Pancreas (tissue), 10 donors: ENCODE data around the gene C1QL1. TPM values are rescaled to one million over a fixed set of nuclear protein-coding genes. Genes with fewer than 3 reads are reported as not detected.

Experiments
- ATAC-seq, 4 donors: fragments of 200-7000 bp; cut with Tn5 transposase; one replicate each; pipeline versions ENCODE4 v1.8.0 to v1.9.1; 2020; ENCODE audit warnings: mild to moderate bottlenecking in 4 of 4, moderate library complexity in 4 of 4
- DNase-seq, 6 donors: peaks; one replicate each; pipeline ENCODE4 v3.0.0-alpha.2; 2020
- FAIRE-seq: peaks from 2 replicates; lab custom pipeline; 2012; peaks lifted over from hg19 to GRCh38; lab: Jason Lieb, UNC
- H3K27ac ChIP-seq, 4 donors: fragments of 200-600 bp; sonication (generic); 1 replicate in 3 of 4; 2 replicates in 1 of 4; pipeline versions ENCODE4 v1.5.0 to v1.8.0; 2020
- H3K27me3 ChIP-seq, 4 donors: fragments of 200-600 bp; one replicate each; pipeline ENCODE4 v1.8.0; 2021
- H3K36me3 ChIP-seq, 3 donors: fragments of 200-600 bp; sonication (generic) in 1 of 3; one replicate each; pipeline versions ENCODE4 v1.5.0 to v1.8.0; 2020 to 2021
- H3K4me1 ChIP-seq, 3 donors: fragments of 200-600 bp; one replicate each; pipeline ENCODE4 v1.8.0; 2021
- H3K4me3 ChIP-seq, 4 donors: fragments of 200-600 bp; sonication (generic) in 2 of 4; one replicate each; pipeline versions ENCODE4 v1.5.0 to v1.8.0; 2020 to 2021
- H3K9me3 ChIP-seq, 4 donors: fragments of 200-600 bp; one replicate each; pipeline ENCODE4 v1.8.0; 2021
- CTCF ChIP-seq, 4 donors: fragments of 200-600 bp; sonication (generic) in 3 of 4; IDR thresholded peaks; one replicate each; pipeline versions ENCODE4 v1.5.0 to v1.8.0; 2021; ENCODE audit warnings: antibody characterized with exemption in 4 of 4
- WGBS, 2 donors: extraction: QIAGEN DNeasy Blood & Tissue Kit; methylation state at CpG; one replicate each; pipeline ENCODE4 v1.1.7; 2013; 5-methylcytosine and 5-hydroxymethylcytosine counted together
- intact Hi-C, 3 donors: fragments of 100-400 bp; cut with DNase I; formaldehyde crosslinking; loops; one replicate each; pipeline versions ENCODE4 v1.11.1 to v1.14.2; 2022
- polyA plus RNA-seq, 2 donors: library from polyadenylated mRNA; stranded (reverse); fragments of 200-250 nt; gene quantifications; one replicate each; pipeline ENCODE4 v1.2.3, GENCODE V29; 2013
- total RNA-seq, 6 donors: library from RNA; stranded (reverse); fragmentation: NEBNext Ultra II Directional in 4 of 6; extraction: Animal tissue kit (Norgen Biotek cat#: 25700) in 4 of 6; gene quantifications; one replicate each; pipeline versions ENCODE4 v1.2.1 to v1.2.4, GENCODE V29; 2021 to 2023
- donor health status: healthy with polysubstance abuse.
- donor health status: DM: no; HTN: no; CAD: no; lungs with moderate emphysema.
- donor health status: DM: no; HTN: no; CAD: no.
- donor health status: control.
- donor health status: control.
- donor health status: Bipolar disorder and iron deficiency.
- donor health status: DM: yes; HTN: yes; CAD: no.
- donor health status: DM: no; HTN: no; CAD: no.
- donor health status: DM: no; HTN: no; CAD: no.
- donor health status: DM: yes; HTN: yes; CAD: no.

C1QL1 gene
- total and polyA plus RNA-seq, 8 donors: 0.92 to 29.3 (median 3.5) TPM

- WGBS, 2 donors: 56 to 67% methylated on average over 1 of the region's 1 CpG
- no peak for ATAC-seq
- no peak for TF ChIP-seq CTCF (IDR thresholded peaks at IDR 0.05)
Measured at GRCh38 chr17:45011767-45012166, 43.7 kb upstream of the C1QL1 start.

GRCh38 chr17:45009676-45010467 is 41.8 kb upstream of the C1QL1 start:
- H3K4me3 ChIP-seq: no peak overlapping the region
- H3K9me3 ChIP-seq: no peaks in the 10 kb centered on the region
- no peaks in the 10 kb centered on the region for H3K4me1 ChIP-seq
- DNase-seq (peak in 1 of 6 donors; percentile 51), FAIRE-seq (no peak), ATAC-seq (peak in 3 of 4 donors; percentile 26 to 46 (median 43))
- 50 to 56% methylated on average over 13 of the region's 13 CpGs for WGBS, 2 donors
- no peaks in the 10 kb centered on the region for H3K27me3 ChIP-seq
- TF ChIP-seq CTCF (IDR thresholded peaks at IDR 0.05): no peak
- no peaks in the 10 kb centered on the region for H3K36me3 ChIP-seq
- intact Hi-C loops: no loop called here
- no peak overlapping the region for H3K27ac ChIP-seq

More at GRCh38 chr17:45011767-45012166, 43.7 kb upstream of the C1QL1 start:
- Histone ChIP-seq H3K27me3 (no peaks in the 10 kb centered on the region), H3K27ac (no peak overlapping the region), H3K9me3 (no peaks in the 10 kb centered on the region), H3K4me1 (peaks cover 6 to 13% (median 7%) of the 10 kb centered on the region in 3 donors), H3K36me3 (no peaks in the 10 kb centered on the region), H3K4me3 (no peak overlapping the region)
- DNase-seq: no peak
- FAIRE-seq: no peak
- intact Hi-C loops: no loop called here

- DNase-seq (no peak), FAIRE-seq (no peak), ATAC-seq (no peak)
- no peaks in the 10 kb centered on the region for H3K9me3 ChIP-seq
- no peak overlapping the region for H3K27ac ChIP-seq
- H3K27me3 ChIP-seq: no peaks in the 10 kb centered on the region
- no peaks in the 10 kb centered on the region for H3K36me3 ChIP-seq
- H3K4me1 ChIP-seq: no peaks in the 10 kb centered on the region
- no peak for TF ChIP-seq CTCF (IDR thresholded peaks at IDR 0.05)
- WGBS, 2 donors: 70 to 80% methylated on average over 10 of the region's 10 CpGs
- intact Hi-C loops: no loop called here
- H3K4me3 ChIP-seq: no peak overlapping the region
Measured at GRCh38 chr17:45008216-45008615, 40.1 kb upstream of the C1QL1 start.

GRCh38 chr17:45006927-45007461 is 38.9 kb upstream of the C1QL1 start:
- Histone ChIP-seq H3K9me3 (no peaks in the 10 kb centered on the region), H3K27ac (no peak overlapping the region), H3K4me3 (no peak overlapping the region), H3K4me1 (no peaks in the 10 kb centered on the region), H3K27me3 (no peaks in the 10 kb centered on the region), H3K36me3 (no peaks in the 10 kb centered on the region)
- intact Hi-C loops: no loop called here
- no peak for FAIRE-seq
- WGBS, 2 donors: 50 to 60% methylated on average over 10 of the region's 10 CpGs
- no peak for DNase-seq
- TF ChIP-seq CTCF (IDR thresholded peaks at IDR 0.05): no peak
- no peak for ATAC-seq

- 74 to 83% methylated on average over 2 of the region's 2 CpGs for WGBS, 2 donors
- no peaks in the 10 kb centered on the region for H3K4me1 ChIP-seq
- intact Hi-C loops: no loop called here
- no peak for TF ChIP-seq CTCF (IDR thresholded peaks at IDR 0.05)
- H3K4me3 ChIP-seq: no peak overlapping the region
- DNase-seq (no peak), ATAC-seq (no peak), FAIRE-seq (no peak)
- H3K27ac ChIP-seq: no peak overlapping the region
- no peaks in the 10 kb centered on the region for H3K27me3 ChIP-seq
- no peaks in the 10 kb centered on the region for H3K36me3 ChIP-seq
- H3K9me3 ChIP-seq: no peaks in the 10 kb centered on the region
Measured at GRCh38 chr17:45005700-45006099, 37.6 kb upstream of the C1QL1 start.
